ENCODE data around the gene SLC47A2.
A peak's percentile ranks its signal among the peaks of the same experiment; 100 is the strongest.

SLC47A2 gene

GRCh38 chr17:19725486-19725885, 9.1 kb upstream of the SLC47A2 start:
- DNase-seq = no peak

- peak; percentile 58 for DNase-seq
Measured at GRCh38 chr17:19724501-19725420, 8.4 kb upstream of the SLC47A2 start.

GRCh38 chr17:19723964-19724363, 7.6 kb upstream of the SLC47A2 start:
- DNase-seq = no peak

- DNase-seq = no peak
Measured at GRCh38 chr17:19720631-19721426, 4.4 kb upstream of the SLC47A2 start.

GRCh38 chr17:19720210-19720475, 3.8 kb upstream of the SLC47A2 start:
- DNase-seq = no peak

GRCh38 chr17:19719355-19720209, 3.2 kb upstream of the SLC47A2 start:
- DNase-seq = no peak

GRCh38 chr17:19718613-19719354, 2.4 kb upstream of the SLC47A2 start:
- no peak for DNase-seq

- DNase-seq = no peak
Measured at GRCh38 chr17:19718041-19718612, 1.7 kb upstream of the SLC47A2 start.

- no peak for DNase-seq
Measured at GRCh38 chr17:19717411-19717908, 1.1 kb upstream of the SLC47A2 start.

- DNase-seq = no peak
Measured at GRCh38 chr17:19717031-19717360, 612 bp upstream of the SLC47A2 start.

GRCh38 chr17:19714542-19715411, 1.6 kb downstream of the SLC47A2 start:
- DNase-seq = no peak

GRCh38 chr17:19713901-19714361, 2.5 kb downstream of the SLC47A2 start:
- DNase-seq = no peak

- DNase-seq = no peak
Measured at GRCh38 chr17:19713462-19713861, 2.9 kb downstream of the SLC47A2 start.

- no peak for DNase-seq
Measured at GRCh38 chr17:19712436-19713004, 3.9 kb downstream of the SLC47A2 start.

GRCh38 chr17:19709841-19710240, 6.5 kb downstream of the SLC47A2 start:
- no peak for DNase-seq

GRCh38 chr17:19708431-19709175, 7.8 kb downstream of the SLC47A2 start:
- DNase-seq = no peak

GRCh38 chr17:19707728-19708221, 8.6 kb downstream of the SLC47A2 start:
- DNase-seq = no peak

GRCh38 chr17:19706791-19707727, 9.3 kb downstream of the SLC47A2 start:
- no peak for DNase-seq
